Fibroblast of skin of right quadriceps (primary cell): Measurements from ENCODE around the gene ZBTB16.

ENCODE experiments used
- DNase-seq: peaks from one replicate; pipeline ENCODE4 v3.0.0-alpha.2; 2013

Gene ZBTB16

GRCh38 chr11:114110952-114111947 is 51.7 kb downstream of the ZBTB16 start:
- peak; percentile 14 for DNase-seq

- DNase-seq, result no peak
These were observed 56.0 kb downstream of the ZBTB16 start for GRCh38 chr11:114115451-114115928.

GRCh38 chr11:114116357-114116756 is 56.8 kb downstream of the ZBTB16 start:
- DNase-seq, result no peak

- DNase-seq, result no peak
These were observed 57.3 kb downstream of the ZBTB16 start for GRCh38 chr11:114116800-114117199.

GRCh38 chr11:114120606-114121005 is 61.1 kb downstream of the ZBTB16 start:
- DNase-seq, result no peak

GRCh38 chr11:114121138-114121537 is 61.6 kb downstream of the ZBTB16 start:
- DNase-seq, result no peak

- no peak for DNase-seq
These were observed 62.4 kb downstream of the ZBTB16 start for GRCh38 chr11:114121804-114122504.

- DNase-seq, result no peak
These were observed 63.2 kb downstream of the ZBTB16 start for GRCh38 chr11:114122686-114123085.

- DNase-seq, result no peak
These were observed 64.3 kb downstream of the ZBTB16 start for GRCh38 chr11:114123692-114124330.

- no peak for DNase-seq
These were observed 65.2 kb downstream of the ZBTB16 start for GRCh38 chr11:114124601-114125144.

- no peak for DNase-seq
These were observed 66.0 kb downstream of the ZBTB16 start for GRCh38 chr11:114125531-114125930.

GRCh38 chr11:114125959-114126358 is 66.4 kb downstream of the ZBTB16 start:
- no peak for DNase-seq

- DNase-seq, result no peak
These were observed 68.9 kb downstream of the ZBTB16 start for GRCh38 chr11:114128399-114128798.

- no peak for DNase-seq
These were observed 69.6 kb downstream of the ZBTB16 start for GRCh38 chr11:114129142-114129541.

GRCh38 chr11:114129699-114130098 is 70.2 kb downstream of the ZBTB16 start:
- no peak for DNase-seq

GRCh38 chr11:114130115-114130576 is 70.6 kb downstream of the ZBTB16 start:
- DNase-seq, result no peak

GRCh38 chr11:114130629-114131277 is 71.2 kb downstream of the ZBTB16 start:
- DNase-seq, result no peak

GRCh38 chr11:114131461-114131864 is 72.0 kb downstream of the ZBTB16 start:
- no peak for DNase-seq

GRCh38 chr11:114132417-114132816 is 72.9 kb downstream of the ZBTB16 start:
- no peak for DNase-seq

GRCh38 chr11:114132944-114133394 is 73.5 kb downstream of the ZBTB16 start:
- peak; percentile 87 for DNase-seq

GRCh38 chr11:114133548-114134329 is 74.2 kb downstream of the ZBTB16 start:
- DNase-seq, result peak; percentile 46
